ENCODE measurements around the gene MIAT. TPM values are rescaled to one million over a fixed set of nuclear protein-coding genes. Genes with fewer than 3 reads are reported as not detected.

MIAT gene
- total RNA-seq: 10 to 100 TPM in 2 of 9 donors, 1 to 10 TPM in 5, under 1 TPM in 2; 0.18 to 11.4 (median 1.6) TPM
- polyA plus RNA-seq: 10 to 100 TPM in 1 of 3 donors, 1 to 10 TPM in 2; 4.6 to 23.9 (median 7.0) TPM
- long read RNA-seq, donor 1, full-length matches to known transcripts: 1 of 1 reads
- long read RNA-seq, donor 1, partial matches to known transcripts: 0 of 1 reads
- long read RNA-seq, donor 1, other reads (novel, unspliced or antisense): 0 of 1 reads
- long read RNA-seq, donor 2: 0 reads
- long read RNA-seq, donor 3, full-length matches to known transcripts: 1 of 1 reads
- long read RNA-seq, donor 3, partial matches to known transcripts: 0 of 1 reads
- long read RNA-seq, donor 3, other reads (novel, unspliced or antisense): 0 of 1 reads
- long read RNA-seq, donor 4: 0 reads
- long read RNA-seq, donor 5: 0 reads
- long read RNA-seq, donor 6, full-length matches to known transcripts: 4 of 9 reads
- long read RNA-seq, donor 6, partial matches to known transcripts: 0 of 9 reads
- long read RNA-seq, donor 6, other reads (novel, unspliced or antisense): 5 of 9 reads
- long read RNA-seq, donor 7: 0 reads
- long read RNA-seq, donor 8: 0 reads
- long read RNA-seq, donor 9: 0 reads
- long read RNA-seq, donor 10: 0 reads

- no peak for TF ChIP-seq POLR2A (IDR thresholded peaks at IDR 0.05)
- no peak for TF ChIP-seq CTCF (IDR thresholded peaks at IDR 0.05)
- intact Hi-C loops (cut with DNase I): no loop called here
- Histone ChIP-seq H3K27ac (peak within 1 kb of the TSS in 1 of 5 donors; percentile 49), H3K4me1 (replicated peaks in 1 of 2) (peaks cover 0 to 23% of the 10 kb centered on the region in 2 donors), H3K4me3 (peak within 1 kb of the TSS in 1 of 4 donors; percentile 42), H3K9me3 (replicated peaks in 1 of 3) (no peaks in the 10 kb centered on the region), H3K36me3 (replicated peaks in 1 of 2) (no peaks in the 10 kb centered on the region), H3K27me3 (peaks cover 20% of the 10 kb centered on the region)
- DNase-seq: peak in 1 of 7 donors; percentile 72
- 2 to 7% (median 4%) methylated on average over 10 to 62 of the region's 62 CpGs for WGBS, 4 donors
Measured at GRCh38 chr22:26656891-26657851, at the start of gene MIAT. TSS of gene MIAT (plus strand) at chr22:26657588.

- DNase-seq: no peak
- WGBS, 4 donors: 43 to 48% (median 43%) methylated on average over 2 of the region's 2 CpGs
- TF ChIP-seq CTCF (IDR thresholded peaks at IDR 0.05): no peak
- TF ChIP-seq POLR2A (IDR thresholded peaks at IDR 0.05): no peak
- Histone ChIP-seq H3K4me1 (replicated peaks in 1 of 2) (no peaks in the 10 kb centered on the region), H3K9me3 (replicated peaks in 1 of 3) (no peaks in the 10 kb centered on the region), H3K36me3 (replicated peaks in 1 of 2) (no peaks in the 10 kb centered on the region), H3K27ac (no peak overlapping the region), H3K27me3 (no peaks in the 10 kb centered on the region), H3K4me3 (no peak overlapping the region)
- intact Hi-C loops (cut with DNase I): no loop called here
Measured at GRCh38 chr22:26608129-26608528, 49.3 kb upstream of the MIAT start.

DNA sequence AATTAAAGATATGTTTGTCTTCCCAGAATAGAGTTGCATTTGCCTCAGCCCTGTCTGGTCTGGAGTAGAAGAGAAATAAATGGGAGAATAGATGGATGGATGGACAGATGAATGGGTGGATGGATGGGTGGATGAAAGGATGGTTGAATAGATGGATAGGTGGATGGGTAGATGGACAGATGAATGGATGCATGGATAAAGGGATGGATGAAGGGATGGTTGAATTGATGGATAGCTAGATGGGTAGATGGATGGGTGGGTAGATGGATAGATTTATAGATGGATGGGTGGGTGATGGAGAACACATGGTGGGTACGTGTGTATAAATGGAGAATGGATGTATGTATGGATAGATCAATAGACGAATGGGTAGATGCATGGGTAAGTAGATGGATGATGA is 48.1 kb upstream of the MIAT start:
- no peaks in the 10 kb centered on the region for H3K9me3 ChIP-seq (replicated peaks in 1 of 3)
- TF ChIP-seq CTCF (IDR thresholded peaks at IDR 0.05): no peak
- no peak for TF ChIP-seq POLR2A (IDR thresholded peaks at IDR 0.05)
- intact Hi-C loops (cut with DNase I): no loop called here
- no peaks in the 10 kb centered on the region for H3K36me3 ChIP-seq (replicated peaks in 1 of 2)
- H3K4me1 ChIP-seq (replicated peaks in 1 of 2): no peaks in the 10 kb centered on the region
- WGBS, 4 donors: 71 to 82% (median 76%) methylated on average over 2 of the region's 2 CpGs
- DNase-seq: no peak
- H3K27ac ChIP-seq: no peak overlapping the region
- no peaks in the 10 kb centered on the region for H3K27me3 ChIP-seq
- no peak overlapping the region for H3K4me3 ChIP-seq

Data from adrenal gland (tissue), 19 donors.